GM21381 (cell line): Measurements from ENCODE around the gene POLL.
"Not testable (repeated sequence)": the region's sequence is repeated elsewhere in the genome, so short reads cannot be mapped to it uniquely, and the experiment has no call there.

Experiments
- ATAC-seq: cut with Tn5 transposase; IDR thresholded peaks from one replicate; pipeline ENCODE4 v1.9.1; 2021; ENCODE audit warnings: mild to moderate bottlenecking, moderate library complexity; ENCODE audit not compliant: unreplicated experiment

The POLL gene

DNA sequence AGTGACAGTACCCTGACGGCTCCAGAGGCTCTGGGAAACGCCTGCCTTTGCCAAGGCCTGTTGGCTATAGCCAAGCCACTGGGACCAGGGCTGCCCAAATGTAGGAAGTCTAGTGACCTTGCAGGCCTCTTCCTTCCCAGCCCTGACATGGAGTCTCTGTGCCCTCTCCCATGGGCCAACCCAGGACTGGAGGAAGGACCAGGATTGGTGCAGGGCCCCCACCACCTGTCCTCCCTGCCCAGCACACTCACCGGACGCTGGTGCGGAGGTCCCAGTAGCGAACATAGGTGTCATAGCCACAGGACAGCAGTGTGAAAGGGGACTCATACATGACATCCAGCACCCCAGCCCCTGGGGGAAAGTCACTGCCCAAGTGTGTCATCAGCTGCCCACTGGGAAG is 24.0 kb upstream of the POLL start:
- no peak for ATAC-seq

DNA sequence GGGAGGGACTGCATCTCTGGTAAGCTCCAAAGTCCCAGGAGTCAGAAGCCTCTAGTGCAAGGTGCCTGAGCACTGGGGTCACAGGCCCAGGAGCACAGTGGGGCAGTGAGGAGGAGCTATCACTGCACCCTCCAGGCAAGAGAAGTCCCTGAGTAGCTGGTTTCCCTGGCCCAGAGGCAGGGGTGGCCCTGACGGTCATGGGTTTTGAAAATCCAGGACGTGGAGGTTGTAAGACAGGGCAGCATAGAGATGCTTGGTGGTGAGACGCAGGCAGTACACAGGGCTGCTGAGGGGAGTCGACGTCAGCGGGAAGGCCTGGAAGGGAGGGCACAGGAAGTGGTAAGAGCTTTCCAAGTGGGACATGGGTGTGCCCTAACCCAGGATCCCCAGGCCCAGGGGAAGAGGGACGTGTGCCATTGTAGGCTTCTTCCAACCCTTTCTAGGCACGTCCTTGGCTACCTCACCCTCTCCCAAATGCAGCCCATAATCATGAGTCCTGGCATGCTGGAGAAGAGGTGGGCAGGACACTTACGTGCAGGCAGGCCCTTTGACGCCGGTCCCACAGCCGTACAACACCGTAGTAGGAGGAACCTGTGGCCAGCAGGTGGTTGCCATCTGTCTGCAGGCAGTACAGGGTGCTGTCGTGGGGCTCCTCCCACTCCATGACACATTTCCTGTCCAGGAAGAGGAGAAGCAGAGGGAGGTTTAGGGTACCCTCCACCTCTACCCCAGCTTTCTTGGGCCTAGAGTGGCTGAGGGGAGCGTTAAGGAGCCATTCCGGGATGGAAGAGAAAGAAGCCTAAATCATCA is 23.2 kb upstream of the POLL start:
- ATAC-seq: no peak

GRCh38 chr10:101609481-101609880 is 21.4 kb upstream of the POLL start:
- ATAC-seq: no peak

GRCh38 chr10:101607124-101607523 is 19.1 kb upstream of the POLL start:
- ATAC-seq: no peak

GRCh38 chr10:101602761-101603398 is 14.8 kb upstream of the POLL start:
- no peak for ATAC-seq

- no peak for ATAC-seq
Observed at GRCh38 chr10:101601541-101601940, 13.5 kb upstream of the POLL start.

- ATAC-seq: no peak
Observed at GRCh38 chr10:101597091-101597900, 9.2 kb upstream of the POLL start.

GRCh38 chr10:101595591-101596433 is 7.8 kb upstream of the POLL start:
- no peak for ATAC-seq

GRCh38 chr10:101593331-101593730 is 5.3 kb upstream of the POLL start:
- not testable (repeated sequence) for ATAC-seq

DNA sequence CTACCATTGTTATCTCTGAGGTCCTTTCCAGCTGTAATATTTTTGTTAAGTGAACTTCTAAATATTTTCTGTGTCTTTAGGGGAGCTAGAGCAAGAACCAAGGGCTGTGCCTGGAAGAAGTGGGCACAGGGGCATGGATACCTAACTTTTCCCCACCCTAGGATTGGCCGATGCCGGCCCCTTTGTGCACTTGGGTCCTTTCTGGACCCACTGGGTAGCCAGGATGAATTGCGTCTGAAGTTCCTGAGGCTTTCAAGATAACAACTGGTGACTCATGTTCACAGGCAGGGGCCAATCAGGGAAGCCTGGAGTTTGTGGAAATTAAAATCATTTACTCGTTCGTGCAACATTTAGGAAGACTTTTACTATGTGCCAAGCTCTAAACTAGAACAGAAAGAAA is 822 bp upstream of the POLL start:
- no peak for ATAC-seq

DNA sequence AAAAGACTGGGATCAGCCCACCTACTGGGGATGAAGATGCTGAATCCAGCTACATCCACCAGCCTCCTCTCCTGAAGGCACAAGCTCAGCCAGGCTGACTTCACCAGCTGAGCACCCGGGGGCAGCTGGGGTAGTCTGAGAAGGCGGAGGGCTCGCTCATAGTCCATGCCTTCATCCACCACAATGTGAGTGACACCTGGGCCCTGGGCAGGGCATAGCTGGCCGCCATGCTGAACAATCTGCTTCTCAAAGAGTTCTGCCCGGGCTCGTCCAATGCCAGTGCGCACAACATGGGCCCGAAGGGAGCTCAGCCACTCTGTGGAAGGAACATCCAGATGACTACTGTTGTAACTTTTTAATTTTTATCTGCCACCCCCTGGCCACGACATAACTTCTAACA is 2.2 kb downstream of the POLL start:
- ATAC-seq: no peak

- no peak for ATAC-seq
Observed at GRCh38 chr10:101580486-101581399, 7.3 kb downstream of the POLL start.

GRCh38 chr10:101579516-101579870 is 8.6 kb downstream of the POLL start:
- no peak for ATAC-seq

DNA sequence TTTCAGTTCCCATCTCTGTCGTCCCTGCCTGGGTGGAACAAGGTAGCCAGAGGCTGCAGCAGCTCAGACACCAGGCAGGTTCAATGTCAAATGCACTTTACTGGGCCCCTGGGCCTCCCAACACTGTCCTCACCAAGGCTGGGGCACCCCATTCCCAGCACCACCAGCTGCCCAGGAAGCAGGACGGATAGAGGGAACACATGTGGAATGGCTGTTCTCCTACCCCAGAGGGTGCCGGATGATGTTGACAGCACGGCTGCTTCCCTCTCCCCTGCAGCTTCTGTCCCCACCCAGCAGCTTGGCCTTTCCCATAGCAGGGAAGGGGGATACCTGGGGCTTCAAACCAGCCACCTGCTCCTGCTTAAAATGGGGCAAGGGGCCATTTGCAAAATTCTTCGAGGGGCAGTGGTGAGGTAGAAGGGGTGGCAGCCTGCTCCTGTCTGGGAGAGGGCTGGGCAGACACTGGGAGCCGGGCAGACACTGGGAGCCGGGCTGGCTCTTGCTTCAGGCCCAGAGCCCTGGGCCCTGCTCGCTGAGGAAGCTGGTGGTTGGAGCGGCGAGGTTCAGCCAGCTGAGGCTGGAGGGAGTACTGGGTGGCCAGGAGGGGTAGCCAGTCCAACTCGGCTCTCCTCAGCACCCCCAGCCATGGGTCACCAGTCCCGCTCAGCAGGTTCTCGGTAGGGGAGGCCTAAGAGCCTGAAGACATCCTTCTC is 9.1 kb downstream of the POLL start:
- ATAC-seq: no peak

DNA sequence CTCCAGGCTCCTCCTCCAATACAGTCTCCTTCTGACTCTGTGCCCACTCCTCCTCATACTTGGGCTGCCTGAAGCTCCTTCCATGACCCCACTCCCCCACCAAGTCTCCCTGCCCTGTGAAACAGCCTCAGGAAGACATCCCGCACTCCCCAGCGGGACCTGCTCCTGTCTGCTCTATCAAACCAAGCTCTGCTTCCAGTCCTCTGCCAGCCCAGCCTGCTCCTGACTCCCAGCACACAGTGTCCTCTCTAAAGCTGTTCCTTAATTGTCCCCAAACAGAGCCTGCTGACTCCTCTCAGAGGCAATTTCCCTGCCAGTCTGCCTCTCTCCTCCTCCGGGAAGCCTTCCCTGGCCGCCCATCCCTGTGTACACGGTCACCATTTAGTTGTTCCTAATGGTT is 9.9 kb downstream of the POLL start:
- ATAC-seq: no peak

GRCh38 chr10:101577121-101577871 is 10.8 kb downstream of the POLL start:
- ATAC-seq: no peak

DNA sequence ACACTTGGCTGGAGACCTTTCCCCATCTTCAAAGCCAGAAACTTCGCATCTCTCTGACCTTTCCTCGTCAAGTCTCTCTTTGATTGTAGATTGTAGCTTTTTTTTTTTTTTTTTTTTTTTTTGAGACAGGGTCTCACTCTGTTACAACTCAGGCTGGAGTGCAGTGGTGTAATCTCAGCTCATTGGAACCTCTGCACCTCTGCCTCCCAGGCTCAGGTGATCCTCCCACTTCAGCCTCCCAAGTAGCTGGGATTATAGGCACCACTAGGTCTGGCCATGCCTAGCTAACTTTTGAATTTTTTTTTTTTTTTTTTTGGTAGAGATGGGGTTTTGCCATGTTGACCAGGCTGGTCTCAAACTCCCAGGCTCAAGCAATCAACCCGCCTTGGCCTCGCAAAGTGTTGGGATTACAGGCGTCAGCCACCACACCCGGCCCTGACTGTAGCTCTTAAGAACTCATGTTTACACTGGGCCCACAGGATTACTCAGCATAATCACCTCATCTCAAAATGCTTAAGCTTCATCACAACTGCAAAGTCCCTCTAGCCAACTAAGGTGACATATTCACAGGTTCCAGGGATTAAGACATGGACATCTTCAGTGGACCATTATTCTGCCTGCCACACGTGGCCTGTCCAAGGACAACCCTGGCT is 11.7 kb downstream of the POLL start:
- no peak for ATAC-seq

- no peak for ATAC-seq
Observed at GRCh38 chr10:101575580-101576210, 12.4 kb downstream of the POLL start.
